AG04450 (cell line): Measurements from ENCODE around the gene ALDOC. TPM values are rescaled to one million over a fixed set of nuclear protein-coding genes. Genes with fewer than 3 reads are reported as not detected.
"Not testable (repeated sequence)": the region's sequence is repeated elsewhere in the genome, so short reads cannot be mapped to it uniquely, and the experiment has no call there.

Source experiments
- CTCF ChIA-PET: fragments of 300-600, 350-600 bp; formaldehyde crosslinking; extraction: SDS; loops from one replicate; lab custom pipeline; 2022; ENCODE audit warnings: antibody characterized with exemption, inconsistent platforms; lab: Charles Lee
- POLR2A ChIA-PET: fragments of 350-600 bp; formaldehyde crosslinking; extraction: SDS; loops from one replicate; lab custom pipeline; 2021; ENCODE audit warnings: antibody characterized with exemption, inconsistent platforms; lab: Yijun Ruan, JAX
- DNase-seq: peaks from one replicate; pipeline ENCODE4 v3.0.0-alpha.2; 2011; ENCODE audit warnings: low read depth, low spot score
- H3K27ac ChIP-seq: one replicate; pipeline ENCODE4 v1.5.1; 2012; ENCODE audit warnings: low read depth, low read length, control low read depth
- H3K27me3 ChIP-seq: one replicate; pipeline ENCODE4 v1.6.0; 2012; ENCODE audit warnings: low read length; ENCODE audit not compliant: control insufficient read depth, insufficient read depth
- H3K4me3 ChIP-seq: 2 replicates; pipeline ENCODE4 v1.5.1; 2011; ENCODE audit warnings: mild to moderate bottlenecking, low read depth, low read length, control low read depth
- H3K9me3 ChIP-seq: 2 replicates; pipeline ENCODE4 v1.5.1; 2012; ENCODE audit warnings: low read length; ENCODE audit not compliant: control insufficient read depth, insufficient read depth
- polyA plus RNA-seq: library from polyadenylated mRNA; depleted of rRNA; stranded (reverse); fragments of >200 nt; gene quantifications from 2 replicates; pipeline ENCODE4 v1.2.3, GENCODE V29; 2011
- TF ChIP-seq, protein P1 (sequence below): IDR thresholded peaks from 2 replicates; pipeline ENCODE4 v1.5.1; 2011; ENCODE audit warnings: low read depth, low read length, control low read depth, inconsistent platforms

The ALDOC gene
- polyA plus RNA-seq, 1 experiment: 46.3 TPM

DNA sequence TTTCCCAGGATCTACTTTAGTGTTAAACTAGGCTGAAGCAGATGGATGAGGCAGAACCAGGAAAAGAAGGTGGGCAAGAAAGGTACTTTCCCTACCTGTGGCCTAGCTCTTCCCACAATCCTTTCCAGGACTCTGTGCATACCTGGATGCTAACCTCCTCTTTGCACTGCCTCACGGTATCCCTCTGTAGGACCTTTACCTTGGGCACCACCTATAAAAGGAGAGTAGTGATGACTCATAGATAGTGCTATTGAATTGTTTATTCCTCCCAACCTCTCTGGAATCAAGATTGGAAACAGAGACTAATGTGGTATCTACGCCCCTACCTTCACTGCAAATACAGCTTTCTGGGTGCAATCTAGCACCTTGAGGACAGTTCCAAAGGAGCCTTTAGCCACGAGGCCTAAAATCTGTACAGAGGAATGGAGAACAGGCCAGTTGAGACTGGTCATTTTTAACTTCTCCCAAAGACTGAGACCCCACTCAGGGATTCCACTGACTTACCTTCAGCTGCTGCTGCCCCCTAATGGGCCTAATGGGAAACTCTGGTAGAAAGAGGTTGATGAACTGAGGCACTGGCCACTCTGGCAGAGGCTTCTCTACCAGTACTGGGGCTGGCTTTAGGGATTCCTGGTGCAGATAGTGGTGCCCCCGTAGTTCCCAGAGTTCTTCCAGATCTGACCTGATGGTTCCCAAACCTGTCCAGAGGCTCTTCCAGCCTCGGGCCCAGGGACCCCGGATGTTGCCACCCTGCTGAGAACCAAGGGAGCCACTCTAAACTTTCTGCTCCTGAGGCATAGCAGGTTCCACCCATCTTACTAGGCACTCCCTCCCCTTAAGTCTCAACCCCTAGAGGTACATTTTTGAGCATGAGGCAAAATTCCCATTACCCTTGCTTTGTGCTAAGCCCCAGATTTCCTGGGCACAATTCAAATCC is 36.5 kb upstream of the ALDOC start:
- Histone ChIP-seq H3K4me3 (no peak overlapping the region), H3K27ac (no peak overlapping the region), H3K27me3 (no peaks in the 10 kb centered on the region), H3K9me3 (no peaks in the 10 kb centered on the region)
- ChIA-PET POLR2A (no interaction called here), CTCF (interaction anchor here (0.6 to 1.9 kb wide), 10 partner anchors 8 to 119 kb away, joined by 3 to 9 read pairs (median 4); no protein-coding TSS in a partner anchor)
- DNase-seq: peak; percentile 8
- TF ChIP-seq, protein P1, sequence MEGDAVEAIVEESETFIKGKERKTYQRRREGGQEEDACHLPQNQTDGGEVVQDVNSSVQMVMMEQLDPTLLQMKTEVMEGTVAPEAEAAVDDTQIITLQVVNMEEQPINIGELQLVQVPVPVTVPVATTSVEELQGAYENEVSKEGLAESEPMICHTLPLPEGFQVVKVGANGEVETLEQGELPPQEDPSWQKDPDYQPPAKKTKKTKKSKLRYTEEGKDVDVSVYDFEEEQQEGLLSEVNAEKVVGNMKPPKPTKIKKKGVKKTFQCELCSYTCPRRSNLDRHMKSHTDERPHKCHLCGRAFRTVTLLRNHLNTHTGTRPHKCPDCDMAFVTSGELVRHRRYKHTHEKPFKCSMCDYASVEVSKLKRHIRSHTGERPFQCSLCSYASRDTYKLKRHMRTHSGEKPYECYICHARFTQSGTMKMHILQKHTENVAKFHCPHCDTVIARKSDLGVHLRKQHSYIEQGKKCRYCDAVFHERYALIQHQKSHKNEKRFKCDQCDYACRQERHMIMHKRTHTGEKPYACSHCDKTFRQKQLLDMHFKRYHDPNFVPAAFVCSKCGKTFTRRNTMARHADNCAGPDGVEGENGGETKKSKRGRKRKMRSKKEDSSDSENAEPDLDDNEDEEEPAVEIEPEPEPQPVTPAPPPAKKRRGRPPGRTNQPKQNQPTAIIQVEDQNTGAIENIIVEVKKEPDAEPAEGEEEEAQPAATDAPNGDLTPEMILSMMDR: peak; percentile 77

DNA sequence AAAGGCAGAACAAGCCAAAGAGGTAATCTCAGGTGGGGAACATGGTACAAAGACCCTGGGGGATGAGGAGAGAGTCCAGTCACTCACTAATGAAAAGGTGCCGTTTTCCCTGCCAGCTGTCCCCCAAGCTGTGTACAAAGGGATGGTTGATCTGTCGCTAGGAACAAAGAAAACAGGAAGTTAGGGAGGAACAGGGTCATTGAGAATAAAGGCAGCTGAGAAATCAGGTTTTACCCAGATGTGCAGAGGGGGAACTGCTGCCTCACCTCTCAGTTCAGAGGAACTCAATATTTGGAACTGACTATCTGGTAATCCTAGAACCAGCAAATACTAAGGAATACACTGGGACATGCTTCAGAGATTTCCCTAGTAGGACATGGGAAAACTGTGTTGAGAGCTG is 35.8 kb upstream of the ALDOC start:
- Histone ChIP-seq H3K9me3 (no peaks in the 10 kb centered on the region), H3K4me3 (no peak overlapping the region), H3K27me3 (no peaks in the 10 kb centered on the region), H3K27ac (no peak overlapping the region)
- ChIA-PET POLR2A (no interaction called here), CTCF (interaction anchor here (0.6 to 1.9 kb wide), 9 partner anchors 9 to 118 kb away, joined by 3 to 9 read pairs (median 5); no protein-coding TSS in a partner anchor)
- DNase-seq: no peak
- TF ChIP-seq, protein P1: no peak

DNA sequence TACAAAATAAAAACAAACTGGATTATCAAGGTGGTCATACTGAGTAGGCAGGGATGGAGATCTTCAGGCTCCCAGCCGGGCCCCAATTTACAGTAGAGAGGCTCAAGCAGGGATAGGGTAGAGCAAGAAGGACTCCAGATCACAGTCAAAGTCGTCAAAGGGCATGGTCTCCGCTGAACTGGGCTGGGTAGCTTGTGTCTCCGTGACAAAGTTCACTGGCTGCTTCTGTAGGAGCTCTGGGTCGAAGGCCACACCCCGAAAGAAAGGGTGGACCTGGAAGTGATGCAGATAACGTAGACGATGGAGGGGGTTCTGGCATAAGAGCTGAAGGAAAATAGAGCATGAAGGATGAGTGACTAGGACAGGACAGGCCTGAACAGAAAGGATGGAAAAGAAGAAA is 33.7 kb upstream of the ALDOC start:
- DNase-seq: no peak
- TF ChIP-seq, protein P1: no peak
- POLR2A ChIA-PET: no interaction called here
- no peak overlapping the region for H3K27ac ChIP-seq
- H3K27me3 ChIP-seq: no peaks in the 10 kb centered on the region
- H3K9me3 ChIP-seq: no peaks in the 10 kb centered on the region
- no peak overlapping the region for H3K4me3 ChIP-seq
- CTCF ChIA-PET: no interaction called here

DNA sequence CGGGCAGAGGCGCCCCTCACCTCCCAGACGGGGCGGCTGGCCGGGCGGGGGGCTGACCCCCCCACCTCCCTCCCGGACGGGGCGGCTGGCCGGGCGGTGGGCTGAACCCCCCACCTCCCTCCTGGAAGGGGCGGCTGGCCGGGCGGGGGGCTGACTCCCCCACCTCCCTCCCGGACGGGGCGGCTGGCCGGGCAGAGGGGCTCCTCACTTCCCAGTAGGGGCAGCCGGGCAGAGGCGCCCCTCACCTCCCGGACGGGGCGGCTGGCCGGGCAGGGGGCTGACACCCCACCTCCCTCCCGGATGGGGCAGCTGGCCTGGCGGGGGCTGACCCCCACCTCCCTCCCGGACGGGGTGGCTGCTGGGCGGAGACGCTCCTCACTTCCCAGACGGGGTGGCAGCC is 27.3 kb upstream of the ALDOC start:
- H3K27ac ChIP-seq, POLR2A ChIA-PET, H3K27me3 ChIP-seq, CTCF ChIA-PET, DNase-seq, H3K9me3 ChIP-seq, H3K4me3 ChIP-seq: not testable (repeated sequence)

DNA sequence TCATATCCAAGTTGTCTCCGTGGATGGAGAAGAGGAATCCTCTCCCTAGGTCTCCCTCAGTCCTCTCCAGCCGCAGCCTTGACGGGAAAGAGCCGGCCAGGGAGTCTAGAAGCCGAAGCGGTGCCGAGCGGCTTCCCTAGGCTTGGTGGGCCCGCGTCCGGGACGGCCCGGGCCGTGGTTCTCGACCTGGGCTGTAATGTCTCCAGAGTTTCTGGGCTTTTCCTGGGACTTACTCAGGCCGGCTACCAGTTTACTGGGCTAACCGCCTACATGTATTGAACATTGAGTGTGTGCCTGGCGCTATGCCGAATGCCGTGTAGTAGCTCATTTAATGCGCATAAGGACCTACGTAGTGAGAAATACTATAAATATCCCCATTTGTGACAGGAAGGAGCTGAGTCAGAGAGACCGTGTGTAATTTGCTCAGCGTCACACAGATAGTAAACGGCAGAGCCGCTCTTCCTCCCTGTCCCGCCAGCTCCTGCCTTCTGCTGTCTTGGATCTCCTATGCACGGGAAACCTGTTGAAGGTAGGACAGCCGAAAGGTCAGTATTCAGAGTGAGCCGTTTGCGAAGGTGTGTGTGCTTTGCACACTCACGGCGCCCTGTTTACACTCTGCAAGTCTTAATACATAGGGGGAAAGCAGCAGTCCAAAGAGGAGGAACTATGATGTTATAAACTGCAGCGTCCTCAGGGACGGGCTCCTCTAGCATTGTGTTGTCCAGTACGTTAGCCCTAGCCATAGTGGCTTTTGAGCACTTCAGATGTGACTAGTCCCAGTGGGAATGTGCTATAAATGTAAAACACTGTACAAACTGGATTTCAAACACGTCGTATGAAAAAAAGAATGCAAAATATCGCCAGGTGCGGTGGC is 22.9 kb upstream of the ALDOC start:
- Histone ChIP-seq H3K4me3 (peak overlapping the region; percentile 88), H3K9me3 (no peaks in the 10 kb centered on the region; the same call in 1 of the 2 replicates), H3K27me3 (no peaks in the 10 kb centered on the region), H3K27ac (peak overlapping the region; percentile 97)
- peak; percentile 58 for DNase-seq
- ChIA-PET POLR2A (interaction anchor here (1.0 kb wide), 1 partner anchor 120 kb away, joined by 3 read pairs; no protein-coding TSS in a partner anchor), CTCF (interaction anchor here (1.2 kb wide), 1 partner anchor 14 kb away, joined by 4 read pairs; no protein-coding TSS in a partner anchor)
- TF ChIP-seq, protein P1: no peak
